IMR-90 (cell line): ENCODE data around the gene PTPRG. TPM values are rescaled to one million over a fixed set of nuclear protein-coding genes. Genes with fewer than 3 reads are reported as not detected.
A peak's percentile ranks its signal among the peaks of the same experiment; 100 is the strongest.

Source experiments
- ATAC-seq: fragments of 200-7000 bp; cut with Tn5 transposase; 2 replicates; pipeline ENCODE4 v1.9.1; 2020; ENCODE audit warnings: low read depth, mild to moderate bottlenecking, moderate library complexity
- BruUV-seq: library from RNA; stranded (reverse); fragments of 400-500 nt; replicated peaks from 2 replicates; lab custom pipeline; 2021; lab: Mats Ljungman, UMichigan
- CTCF ChIA-PET: fragments of 300-600 bp; formaldehyde crosslinking; extraction: SDS; loops from one replicate; lab custom pipeline; 2021; ENCODE audit warnings: antibody characterized with exemption; lab: Yijun Ruan, JAX
- POLR2A ChIA-PET: fragments of 300-600 bp; sonication (Branson Sonifier 250); formaldehyde crosslinking; loops from one replicate; lab custom pipeline; 2022; ENCODE audit warnings: antibody characterized with exemption; ENCODE audit not compliant: unreplicated experiment; lab: Charles Lee
- DNase-seq: peaks from one replicate; pipeline ENCODE4 v3.0.0; 2013
- H2AFZ ChIP-seq: replicated peaks from 2 replicates; pipeline ENCODE3; 2013; ENCODE audit warnings: low read length, mild to moderate bottlenecking; ENCODE audit not compliant: poor library complexity
- H2AK5ac ChIP-seq: 2 replicates; pipeline ENCODE4 v1.6.1; 2013; ENCODE audit warnings: low read depth, low read length, inconsistent platforms
- H2AK9ac ChIP-seq: replicated peaks from 2 replicates; pipeline ENCODE3; 2013; ENCODE audit warnings: mild to moderate bottlenecking, low read depth, low read length, moderate library complexity; ENCODE audit not compliant: poor library complexity
- H2BK120ac ChIP-seq: 2 replicates; pipeline ENCODE4 v1.6.1; 2013; ENCODE audit warnings: low read depth, low read length, inconsistent platforms
- H2BK15ac ChIP-seq: 3 replicates; pipeline ENCODE4 v1.6.1; 2013; ENCODE audit warnings: low read depth, low read length, inconsistent platforms
- H2BK20ac ChIP-seq: 2 replicates; pipeline ENCODE4 v1.6.1; 2013; ENCODE audit warnings: low read depth, mild to moderate bottlenecking, inconsistent platforms, low read length, moderate library complexity
- H2BK5ac ChIP-seq: 2 replicates; pipeline ENCODE4 v1.6.1; 2013; ENCODE audit warnings: mild to moderate bottlenecking, low read depth, low read length, inconsistent platforms; ENCODE audit not compliant: poor library complexity, severe bottlenecking
- H3K14ac ChIP-seq: replicated peaks from 2 replicates; pipeline ENCODE4 v1.6.1; 2013; ENCODE audit warnings: low read depth, low read length, inconsistent platforms
- H3K18ac ChIP-seq: 2 replicates; pipeline ENCODE4 v1.6.1; 2013; ENCODE audit warnings: low read depth, low read length, control low read depth
- H3K23ac ChIP-seq: 2 replicates; pipeline ENCODE4 v1.6.1; 2013; ENCODE audit warnings: low read depth, low read length, inconsistent platforms
- H3K27ac ChIP-seq: 2 replicates; pipeline ENCODE4 v1.5.1; 2013; ENCODE audit warnings: mild to moderate bottlenecking, control low read depth, low read length; ENCODE audit not compliant: insufficient read depth
- H3K27me3 ChIP-seq: 2 replicates; pipeline ENCODE4 v1.6.1; 2013; ENCODE audit warnings: low read length; ENCODE audit not compliant: control insufficient read depth, insufficient read depth
- H3K36me3 ChIP-seq: 2 replicates; pipeline ENCODE4 v1.6.1; 2013; ENCODE audit warnings: low read length, mixed read lengths; ENCODE audit not compliant: control insufficient read depth, insufficient read depth
- H3K4ac ChIP-seq: 2 replicates; pipeline ENCODE4 v1.6.1; 2013; ENCODE audit warnings: low read depth, low read length, inconsistent platforms
- H3K4me1 ChIP-seq: 2 replicates; pipeline ENCODE4 v1.6.1; 2013; ENCODE audit warnings: low read length, mixed read lengths; ENCODE audit not compliant: control insufficient read depth, insufficient read depth
- H3K4me2 ChIP-seq: 2 replicates; pipeline ENCODE4 v1.6.1; 2013; ENCODE audit warnings: low read depth, mild to moderate bottlenecking, control low read depth, low read length, moderate library complexity
- H3K4me3 ChIP-seq: 2 replicates; pipeline ENCODE4 v1.5.1; 2013; ENCODE audit warnings: low read depth, mild to moderate bottlenecking, control low read depth, low read length, moderate library complexity; ENCODE audit not compliant: insufficient read depth
- H3K56ac ChIP-seq: 2 replicates; pipeline ENCODE4 v1.6.1; 2013; ENCODE audit warnings: low read length, inconsistent platforms; ENCODE audit not compliant: insufficient read depth; ENCODE audit errors: extremely low read depth
- H3K79me1 ChIP-seq, 2 experiments: 2 replicates each; pipeline ENCODE4 v1.6.1; 2013; ENCODE audit warnings: low read length in 2 of 2, inconsistent platforms in 1 of 2, low read depth in 1 of 2
- H3K9ac ChIP-seq: 2 replicates; pipeline ENCODE4 v1.6.1; 2013; ENCODE audit warnings: low read depth, low read length, control low read depth
- H3K9me1 ChIP-seq: 2 replicates; pipeline ENCODE4 v1.6.1; 2013; ENCODE audit warnings: low read length, inconsistent platforms; ENCODE audit not compliant: insufficient read depth
- H3K9me3 ChIP-seq: 2 replicates; pipeline ENCODE4 v1.6.1; 2013; ENCODE audit warnings: low read length; ENCODE audit not compliant: control insufficient read depth, insufficient read depth
- H4K20me1 ChIP-seq: 2 replicates; pipeline ENCODE4 v1.6.1; 2013; ENCODE audit warnings: low read length, inconsistent platforms; ENCODE audit not compliant: insufficient read depth
- H4K5ac ChIP-seq: 2 replicates; pipeline ENCODE4 v1.6.1; 2013; ENCODE audit warnings: mild to moderate bottlenecking, low read depth, low read length, control low read depth
- H4K8ac ChIP-seq, 2 experiments: 2 replicates each; pipeline ENCODE4 v1.6.1; 2013; ENCODE audit warnings: low read depth in 2 of 2, low read length in 2 of 2, control low read depth in 1 of 2, inconsistent platforms in 1 of 2
- H4K91ac ChIP-seq: 2 replicates; pipeline ENCODE4 v1.6.1; 2013; ENCODE audit warnings: low read depth, low read length, inconsistent platforms; ENCODE audit not compliant: insufficient read depth
- BHLHE40 ChIP-seq: fragments of 150-350 bp; IDR thresholded peaks from 2 replicates; pipeline ENCODE4 v1.6.1; 2016; ENCODE audit warnings: mild to moderate bottlenecking, low read depth, low read length
- CHD1 ChIP-seq: IDR thresholded peaks from 2 replicates; pipeline ENCODE4 v1.6.1; 2012; ENCODE audit warnings: low read depth, low read length, improper control_type of control experiment
- ELK1 ChIP-seq: fragments of 150-350 bp; IDR thresholded peaks from 2 replicates; pipeline ENCODE4 v1.6.1; 2016; ENCODE audit warnings: low read depth, mild to moderate bottlenecking, low read length, moderate library complexity, borderline replicate concordance
- MAFK ChIP-seq: IDR thresholded peaks from 2 replicates; pipeline ENCODE4 v1.6.1; 2012; ENCODE audit warnings: low read depth, low read length, improper control_type of control experiment
- MXI1 ChIP-seq: IDR thresholded peaks from 2 replicates; pipeline ENCODE4 v1.6.1; 2012; ENCODE audit warnings: low read depth, mild to moderate bottlenecking, low read length, moderate library complexity, borderline replicate concordance
- POLR2A ChIP-seq: IDR thresholded peaks from 2 replicates; pipeline ENCODE4 v1.6.1; 2012; ENCODE audit warnings: mild to moderate bottlenecking, low read depth, low read length
- RAD21 ChIP-seq: IDR thresholded peaks from 2 replicates; pipeline ENCODE4 v1.6.1; 2012; ENCODE audit warnings: low read length, improper control_type of control experiment
- RCOR1 ChIP-seq: IDR thresholded peaks from 2 replicates; pipeline ENCODE4 v1.6.1; 2012; ENCODE audit warnings: mild to moderate bottlenecking, low read length, improper control_type of control experiment; ENCODE audit not compliant: insufficient replicate concordance
- SMC3 ChIP-seq: fragments of 150-350 bp; IDR thresholded peaks from 2 replicates; pipeline ENCODE4 v1.6.1; 2016; ENCODE audit warnings: low read depth, mild to moderate bottlenecking, antibody characterized with exemption, low read length, moderate library complexity
- USF2 ChIP-seq: fragments of 150-350 bp; IDR thresholded peaks from 2 replicates; pipeline ENCODE4 v1.6.1; 2017; ENCODE audit warnings: mild to moderate bottlenecking, antibody characterized with exemption, low read length, low read depth
- WGBS, 2 experiments: methylation state at CpG; one replicate each; pipeline versions ENCODE4 v1.1.5 to v1.1.7; 2013; ENCODE audit warnings: missing lambda C conversion rate in 2 of 2; ENCODE audit not compliant: insufficient read length in 1 of 2; ENCODE audit errors: extremely low coverage in 2 of 2; 5-methylcytosine and 5-hydroxymethylcytosine counted together
- dilution Hi-C: fragments of 300-500 bp; cut with HindIII; formaldehyde crosslinking; loops from one replicate; pipeline ENCODE4 v1.14.3; 2018; ENCODE audit warnings: low sequenced_read_pairs; ENCODE audit not compliant: unreplicated experiment
- in situ Hi-C: fragments of 300-500 bp; cut with MboI; formaldehyde crosslinking; loops from 3 replicates; pipeline ENCODE4 v1.14.3; 2019; ENCODE audit warnings: low sequenced_read_pairs, inconsistent platforms, mixed read lengths
- intact Hi-C: fragments of 100-400 bp; cut with micrococcal nuclease; formaldehyde crosslinking; loops from 2 replicates; pipeline ENCODE4 v1.10.0; 2022
- polyA plus RNA-seq, 3 experiments: library from polyadenylated mRNA; depleted of rRNA; stranded (reverse); fragments of >200 nt; gene quantifications; 2 replicates each; pipeline ENCODE4 v1.2.3, GENCODE V29; 2012; ENCODE audit warnings: low replicate concordance in 1 of 3
- total RNA-seq: library from RNA; depleted of rRNA; stranded (reverse); fragments of >200 nt; gene quantifications from 2 replicates; pipeline ENCODE4 v1.2.3, GENCODE V29; 2012
- TF ChIP-seq, protein P1 (sequence below): conservative IDR thresholded peaks from 2 replicates; pipeline ENCODE4 v1.5.1; 2012; ENCODE audit warnings: mild to moderate bottlenecking, low read depth, low read length, improper control_type of control experiment

PTPRG gene
- total and polyA plus RNA-seq, 2 of the 4 experiments (the other 2 are of a cell fraction) = 7.7 to 31.0 TPM

GRCh38 chr3:62318365-62318751 lies 757.0 kb downstream of the PTPRG start:
- H3K9me3 ChIP-seq = no peaks in the 10 kb centered on the region
- no peak overlapping the region for H4K91ac ChIP-seq
- H2AK5ac ChIP-seq = no peak overlapping the region
- no peak overlapping the region for H3K23ac ChIP-seq
- H3K4me1 ChIP-seq = no peaks in the 10 kb centered on the region
- ATAC-seq = no peak
- H3K14ac ChIP-seq = no peak overlapping the region; the same call in 1 of the 2 replicates
- H2AK9ac ChIP-seq = no peak overlapping the region
- H2BK5ac ChIP-seq = no peak overlapping the region
- peak overlapping the region; percentile 78 for H3K4me3 ChIP-seq
- POLR2A ChIA-PET = no interaction called here
- no peaks in the 10 kb centered on the region for H3K36me3 ChIP-seq
- in situ Hi-C loops = no loop called here
- H3K27me3 ChIP-seq = no peaks in the 10 kb centered on the region
- no peak overlapping the region for H2BK15ac ChIP-seq
- H2BK120ac ChIP-seq = no peak overlapping the region
- H2BK20ac ChIP-seq = no peak overlapping the region
- H3K4ac ChIP-seq = no peak overlapping the region
- dilution Hi-C loops = no loop called here
- intact Hi-C loops = loop anchor here (2.0 kb wide), 1 partner anchor 118 kb away; no protein-coding TSS in a partner anchor
- WGBS, 2 experiments = 31% methylated on average over 12 of the region's 12 CpGs; no CpG with 5 or more reads in 1 of the 2 experiments
- H3K56ac ChIP-seq = no peak overlapping the region
- H3K18ac ChIP-seq = no peak overlapping the region
- no peak overlapping the region for H3K27ac ChIP-seq
- peak overlapping the region; percentile 38; the same call in 1 of the 2 replicates for H4K5ac ChIP-seq
- H4K8ac ChIP-seq = peak overlapping the region; percentile 77 to 82; a peak in 3 of 4 replicates
- H4K20me1 ChIP-seq = no peaks in the 10 kb centered on the region
- H2AFZ ChIP-seq = peak overlapping the region; percentile 99
- H3K4me2 ChIP-seq = peak overlapping the region; percentile 77
- no peak for DNase-seq
- peak overlapping the region; percentile 9; the same call in 1 of the 2 replicates for H3K9ac ChIP-seq
- H3K9me1 ChIP-seq = no peaks in the 10 kb centered on the region
- no TSS peak for BruUV-seq
- no peaks in the 10 kb centered on the region for H3K79me1 ChIP-seq
- TF ChIP-seq SMC3 (no peak), RAD21 (no peak), CHD1 (no peak), RCOR1 (no peak), BHLHE40 (no peak), USF2 (no peak), ELK1 (no peak), POLR2A (no peak), MAFK (no peak), MXI1 (no peak)
- TF ChIP-seq, protein P1, sequence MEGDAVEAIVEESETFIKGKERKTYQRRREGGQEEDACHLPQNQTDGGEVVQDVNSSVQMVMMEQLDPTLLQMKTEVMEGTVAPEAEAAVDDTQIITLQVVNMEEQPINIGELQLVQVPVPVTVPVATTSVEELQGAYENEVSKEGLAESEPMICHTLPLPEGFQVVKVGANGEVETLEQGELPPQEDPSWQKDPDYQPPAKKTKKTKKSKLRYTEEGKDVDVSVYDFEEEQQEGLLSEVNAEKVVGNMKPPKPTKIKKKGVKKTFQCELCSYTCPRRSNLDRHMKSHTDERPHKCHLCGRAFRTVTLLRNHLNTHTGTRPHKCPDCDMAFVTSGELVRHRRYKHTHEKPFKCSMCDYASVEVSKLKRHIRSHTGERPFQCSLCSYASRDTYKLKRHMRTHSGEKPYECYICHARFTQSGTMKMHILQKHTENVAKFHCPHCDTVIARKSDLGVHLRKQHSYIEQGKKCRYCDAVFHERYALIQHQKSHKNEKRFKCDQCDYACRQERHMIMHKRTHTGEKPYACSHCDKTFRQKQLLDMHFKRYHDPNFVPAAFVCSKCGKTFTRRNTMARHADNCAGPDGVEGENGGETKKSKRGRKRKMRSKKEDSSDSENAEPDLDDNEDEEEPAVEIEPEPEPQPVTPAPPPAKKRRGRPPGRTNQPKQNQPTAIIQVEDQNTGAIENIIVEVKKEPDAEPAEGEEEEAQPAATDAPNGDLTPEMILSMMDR = no peak
- CTCF ChIA-PET = interaction anchor here (0.9 kb wide), 2 partner anchors 14 to 15 kb away, joined by 4 to 5 read pairs; no protein-coding TSS in a partner anchor
